ENCODE measurements around the gene TUSC2. TPM values are rescaled to one million over a fixed set of nuclear protein-coding genes. Genes with fewer than 3 reads are reported as not detected.
"Not testable (repeated sequence)": the region's sequence is repeated elsewhere in the genome, so short reads cannot be mapped to it uniquely, and the experiment has no call there.

The TUSC2 gene
- total and polyA plus RNA-seq, 8 donors: 10.2 to 21.8 (median 17.4) TPM

DNA sequence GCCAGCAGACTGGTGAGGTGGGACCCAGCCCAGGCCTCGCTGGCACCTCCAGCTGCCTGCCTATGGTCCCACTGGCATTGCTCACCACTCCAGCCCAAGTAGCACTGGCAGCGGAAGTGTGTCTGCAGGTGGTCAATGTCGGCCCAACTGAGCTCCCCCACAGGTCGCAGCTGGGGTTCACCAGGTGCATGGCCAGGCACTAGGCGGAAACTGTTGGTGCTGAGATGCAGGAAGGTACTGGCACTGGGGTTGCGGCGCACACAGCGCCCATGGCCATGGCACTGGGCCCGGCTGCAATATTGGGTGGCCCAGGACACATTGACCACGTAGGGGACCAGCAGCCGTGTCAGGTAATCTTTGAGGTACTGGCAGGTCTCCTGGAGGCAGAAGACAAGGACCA is 9.9 kb downstream of the TUSC2 start:
- H3K4me3 ChIP-seq: no peak overlapping the region
- peak in 2 of 6 donors; percentile 33 to 58 for DNase-seq
- H3K27me3 ChIP-seq: no peaks in the 10 kb centered on the region
- no peaks in the 10 kb centered on the region for H3K36me3 ChIP-seq
- 80 to 84% methylated on average over 11 of the region's 11 CpGs for WGBS, 2 donors
- H3K4me1 ChIP-seq: peaks cover 5 to 22% (median 21%) of the 10 kb centered on the region in 3 donors
- no peaks in the 10 kb centered on the region for H3K9me3 ChIP-seq
- ATAC-seq: no peak
- no peak overlapping the region for H3K27ac ChIP-seq
- intact Hi-C loops (cut with DNase I): no loop called here
- FAIRE-seq: no peak
- TF ChIP-seq, protein P1, sequence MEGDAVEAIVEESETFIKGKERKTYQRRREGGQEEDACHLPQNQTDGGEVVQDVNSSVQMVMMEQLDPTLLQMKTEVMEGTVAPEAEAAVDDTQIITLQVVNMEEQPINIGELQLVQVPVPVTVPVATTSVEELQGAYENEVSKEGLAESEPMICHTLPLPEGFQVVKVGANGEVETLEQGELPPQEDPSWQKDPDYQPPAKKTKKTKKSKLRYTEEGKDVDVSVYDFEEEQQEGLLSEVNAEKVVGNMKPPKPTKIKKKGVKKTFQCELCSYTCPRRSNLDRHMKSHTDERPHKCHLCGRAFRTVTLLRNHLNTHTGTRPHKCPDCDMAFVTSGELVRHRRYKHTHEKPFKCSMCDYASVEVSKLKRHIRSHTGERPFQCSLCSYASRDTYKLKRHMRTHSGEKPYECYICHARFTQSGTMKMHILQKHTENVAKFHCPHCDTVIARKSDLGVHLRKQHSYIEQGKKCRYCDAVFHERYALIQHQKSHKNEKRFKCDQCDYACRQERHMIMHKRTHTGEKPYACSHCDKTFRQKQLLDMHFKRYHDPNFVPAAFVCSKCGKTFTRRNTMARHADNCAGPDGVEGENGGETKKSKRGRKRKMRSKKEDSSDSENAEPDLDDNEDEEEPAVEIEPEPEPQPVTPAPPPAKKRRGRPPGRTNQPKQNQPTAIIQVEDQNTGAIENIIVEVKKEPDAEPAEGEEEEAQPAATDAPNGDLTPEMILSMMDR (IDR thresholded peaks at IDR 0.05): no peak

DNA sequence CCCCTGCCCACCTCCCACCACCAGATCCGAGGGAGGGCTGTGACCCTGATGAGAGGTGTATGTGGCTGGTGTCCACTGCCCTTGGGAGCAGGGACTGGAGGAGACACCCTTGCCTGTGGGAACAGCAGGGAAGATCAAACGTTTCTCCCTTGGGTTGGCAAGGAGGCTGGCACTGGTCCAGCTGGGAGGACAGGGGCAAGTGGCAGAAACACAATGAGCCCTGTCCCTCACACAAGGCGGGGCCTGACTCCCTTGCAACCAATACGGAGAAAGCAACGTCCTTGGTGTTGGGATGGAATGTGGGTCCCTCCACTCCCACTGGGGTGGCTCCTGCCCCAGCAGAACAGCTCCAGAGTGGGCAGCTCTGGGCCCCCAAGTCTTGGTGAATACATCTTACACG is 10.7 kb downstream of the TUSC2 start:
- FAIRE-seq (no peak), ATAC-seq (no peak), DNase-seq (peak in 2 of 6 donors; percentile 62 to 80)
- 57 to 65% methylated on average over 6 of the region's 6 CpGs for WGBS, 2 donors
- intact Hi-C loops (cut with DNase I): no loop called here
- no peaks in the 10 kb centered on the region for H3K36me3 ChIP-seq
- TF ChIP-seq, protein P1 (IDR thresholded peaks at IDR 0.05): no peak
- H3K4me3 ChIP-seq: no peak overlapping the region
- H3K4me1 ChIP-seq: peaks cover 5 to 17% (median 17%) of the 10 kb centered on the region in 3 donors
- H3K9me3 ChIP-seq: no peaks in the 10 kb centered on the region
- H3K27me3 ChIP-seq: no peaks in the 10 kb centered on the region
- peak overlapping the region in 1 of 4 donors; percentile 21 for H3K27ac ChIP-seq

DNA sequence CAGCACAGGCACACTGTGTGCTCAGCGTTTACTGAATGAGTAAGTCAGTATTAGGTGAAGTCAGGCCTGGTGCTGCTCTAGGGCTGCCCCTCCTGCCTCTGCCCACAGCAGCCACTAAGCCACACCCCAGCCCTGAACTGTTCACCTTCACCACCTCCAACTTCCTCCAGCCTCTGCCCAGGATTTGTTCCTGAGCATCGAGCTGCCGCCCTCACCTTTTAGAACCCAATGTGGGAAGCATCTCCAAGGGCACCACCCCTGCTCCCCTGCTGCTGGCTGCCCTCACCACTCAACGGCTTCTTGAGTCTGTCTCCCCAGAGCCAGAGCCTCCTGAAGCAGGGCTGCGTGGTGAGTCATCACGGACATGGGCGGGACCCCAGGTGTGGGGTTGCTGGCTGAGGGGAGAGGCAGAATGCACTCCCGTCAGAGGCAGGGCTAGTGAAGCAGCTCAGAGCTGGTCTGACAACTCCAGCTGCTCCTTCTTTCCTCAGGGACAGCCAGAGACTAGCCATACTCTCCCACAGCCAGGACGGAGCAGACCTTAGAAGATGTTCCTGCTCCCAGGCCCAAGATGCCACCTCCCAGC is 11.3 kb downstream of the TUSC2 start:
- FAIRE-seq (no peak), DNase-seq (peak in 2 of 6 donors; percentile 40 to 67), ATAC-seq (peak in 1 of 4 donors; percentile 6)
- TF ChIP-seq, protein P1 (IDR thresholded peaks at IDR 0.05): no peak
- H3K4me1 ChIP-seq: peaks cover 5 to 11% (median 11%) of the 10 kb centered on the region in 3 donors
- H3K27me3 ChIP-seq: no peaks in the 10 kb centered on the region
- 74 to 78% methylated on average over 9 of the region's 9 CpGs for WGBS, 2 donors
- H3K4me3 ChIP-seq: no peak overlapping the region
- H3K36me3 ChIP-seq: no peaks in the 10 kb centered on the region
- H3K9me3 ChIP-seq: no peaks in the 10 kb centered on the region
- H3K27ac ChIP-seq: peak overlapping the region in 1 of 4 donors; percentile 21
- intact Hi-C loops (cut with DNase I): no loop called here

DNA sequence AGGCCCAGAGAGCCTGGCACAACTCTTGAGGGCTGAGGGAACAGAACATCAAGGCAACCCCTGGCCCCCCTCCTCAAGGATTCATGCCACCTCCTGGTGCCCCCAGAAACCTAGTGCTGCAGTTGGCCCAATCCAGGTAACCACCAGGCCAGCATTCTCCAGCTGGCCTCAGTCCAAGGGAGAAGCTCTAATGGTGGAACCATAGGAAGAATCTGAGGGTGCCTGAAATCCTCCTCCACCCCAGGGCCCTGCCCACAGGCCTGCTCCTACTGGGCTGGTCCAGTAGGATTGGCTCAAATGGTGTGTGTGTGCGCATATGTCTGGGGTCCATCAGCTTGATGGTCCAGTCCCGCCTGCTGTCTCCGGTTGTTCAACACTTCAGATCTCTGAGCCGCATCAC is 13.2 kb downstream of the TUSC2 start:
- Histone ChIP-seq H3K27me3 (no peaks in the 10 kb centered on the region), H3K4me1 (peaks cover 0 to 8% (median 8%) of the 10 kb centered on the region in 3 donors), H3K36me3 (no peaks in the 10 kb centered on the region), H3K9me3 (no peaks in the 10 kb centered on the region), H3K27ac (no peak overlapping the region), H3K4me3 (no peak overlapping the region)
- WGBS, 2 donors: 96 to 98% methylated on average over 4 of the region's 4 CpGs
- intact Hi-C loops (cut with DNase I): no loop called here
- ATAC-seq: no peak
- TF ChIP-seq, protein P1 (IDR thresholded peaks at IDR 0.05): no peak
- peak in 1 of 6 donors; percentile 36 for DNase-seq
- FAIRE-seq: no peak

DNA sequence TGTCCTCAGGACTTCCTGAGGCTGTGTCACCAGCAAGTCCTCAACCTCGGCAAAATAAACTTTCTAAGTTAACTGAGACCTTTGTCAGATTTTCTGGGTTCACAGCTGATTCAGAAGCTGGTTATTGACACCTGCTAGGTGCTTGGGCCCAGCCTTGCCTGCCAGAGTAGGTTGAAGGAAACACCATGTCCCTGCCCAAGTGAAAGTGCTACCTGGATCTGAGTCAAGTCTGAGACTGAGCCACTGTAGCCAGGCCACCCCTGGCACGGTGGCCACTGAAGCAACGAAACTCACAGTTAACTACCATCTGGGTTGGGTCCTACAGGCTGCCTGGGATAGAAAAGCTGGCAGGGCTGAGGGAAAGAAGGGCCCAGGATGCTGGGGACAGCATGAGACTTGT is 13.7 kb downstream of the TUSC2 start:
- peaks cover 3 to 10% (median 10%) of the 10 kb centered on the region in 3 donors for H3K4me1 ChIP-seq
- no peaks in the 10 kb centered on the region for H3K9me3 ChIP-seq
- WGBS, 2 donors: 83 to 89% methylated on average over 3 of the region's 3 CpGs
- FAIRE-seq: no peak
- H3K4me3 ChIP-seq: no peak overlapping the region
- no peaks in the 10 kb centered on the region for H3K36me3 ChIP-seq
- no peak for ATAC-seq
- intact Hi-C loops (cut with DNase I): no loop called here
- H3K27ac ChIP-seq: no peak overlapping the region
- H3K27me3 ChIP-seq: no peaks in the 10 kb centered on the region
- DNase-seq: no peak
- TF ChIP-seq, protein P1 (IDR thresholded peaks at IDR 0.05): no peak

DNA sequence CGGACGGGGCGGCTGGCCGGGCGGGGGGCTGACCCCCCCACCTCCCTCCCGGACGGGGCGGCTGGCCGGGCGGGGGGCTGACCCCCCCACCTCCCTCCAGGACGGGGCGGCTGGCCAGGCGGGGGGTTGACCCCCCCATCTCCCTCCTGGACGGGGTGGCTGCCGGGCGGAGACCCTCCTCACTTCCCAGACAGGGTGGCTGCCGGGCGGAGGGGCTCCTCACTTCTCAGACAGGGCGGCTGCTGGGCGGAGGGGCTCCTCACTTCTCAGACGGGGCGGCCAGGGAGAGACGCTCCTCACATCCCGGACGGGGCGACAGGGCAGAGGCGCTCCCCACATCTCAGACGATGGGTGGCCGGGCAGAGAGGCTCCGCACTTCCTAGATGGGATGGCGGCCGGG is 16.0 kb downstream of the TUSC2 start:
- 92 to 93% methylated on average over 16 to 32 of the region's 32 CpGs for WGBS, 2 donors
- DNase-seq; H3K27me3 ChIP-seq; H3K4me3 ChIP-seq; H3K36me3 ChIP-seq; H3K4me1 ChIP-seq; intact Hi-C loops (cut with DNase I); FAIRE-seq; H3K27ac ChIP-seq; ATAC-seq; H3K9me3 ChIP-seq: not testable (repeated sequence)

Data from pancreas (tissue), 10 donors.